IMR-90 (cell line): ENCODE results near the gene GBE1. TPM values are rescaled to one million over a fixed set of nuclear protein-coding genes. Genes with fewer than 3 reads are reported as not detected.

Experiments used
- ATAC-seq: fragments of 200-7000 bp; cut with Tn5 transposase; 2 replicates; pipeline ENCODE4 v1.9.1; 2020; ENCODE audit warnings: low read depth, mild to moderate bottlenecking, moderate library complexity
- BruUV-seq: library from RNA; stranded (reverse); fragments of 400-500 nt; replicated peaks from 2 replicates; lab custom pipeline; 2021; lab: Mats Ljungman, UMichigan
- CTCF ChIA-PET: fragments of 300-600 bp; formaldehyde crosslinking; extraction: SDS; loops from one replicate; lab custom pipeline; 2021; ENCODE audit warnings: antibody characterized with exemption; lab: Yijun Ruan, JAX
- POLR2A ChIA-PET: fragments of 300-600 bp; sonication (Branson Sonifier 250); formaldehyde crosslinking; loops from one replicate; lab custom pipeline; 2022; ENCODE audit warnings: antibody characterized with exemption; ENCODE audit not compliant: unreplicated experiment; lab: Charles Lee
- DNase-seq: peaks from one replicate; pipeline ENCODE4 v3.0.0; 2013
- H2AFZ ChIP-seq: replicated peaks from 2 replicates; pipeline ENCODE3; 2013; ENCODE audit warnings: low read length, mild to moderate bottlenecking; ENCODE audit not compliant: poor library complexity
- H2AK5ac ChIP-seq: 2 replicates; pipeline ENCODE4 v1.6.1; 2013; ENCODE audit warnings: low read depth, low read length, inconsistent platforms
- H2AK9ac ChIP-seq: replicated peaks from 2 replicates; pipeline ENCODE3; 2013; ENCODE audit warnings: mild to moderate bottlenecking, low read depth, low read length, moderate library complexity; ENCODE audit not compliant: poor library complexity
- H2BK120ac ChIP-seq: 2 replicates; pipeline ENCODE4 v1.6.1; 2013; ENCODE audit warnings: low read depth, low read length, inconsistent platforms
- H2BK15ac ChIP-seq: 3 replicates; pipeline ENCODE4 v1.6.1; 2013; ENCODE audit warnings: low read depth, low read length, inconsistent platforms
- H2BK20ac ChIP-seq: 2 replicates; pipeline ENCODE4 v1.6.1; 2013; ENCODE audit warnings: low read depth, mild to moderate bottlenecking, inconsistent platforms, low read length, moderate library complexity
- H2BK5ac ChIP-seq: 2 replicates; pipeline ENCODE4 v1.6.1; 2013; ENCODE audit warnings: mild to moderate bottlenecking, low read depth, low read length, inconsistent platforms; ENCODE audit not compliant: poor library complexity, severe bottlenecking
- H3K14ac ChIP-seq: replicated peaks from 2 replicates; pipeline ENCODE4 v1.6.1; 2013; ENCODE audit warnings: low read depth, low read length, inconsistent platforms
- H3K18ac ChIP-seq: 2 replicates; pipeline ENCODE4 v1.6.1; 2013; ENCODE audit warnings: low read depth, low read length, control low read depth
- H3K23ac ChIP-seq: 2 replicates; pipeline ENCODE4 v1.6.1; 2013; ENCODE audit warnings: low read depth, low read length, inconsistent platforms
- H3K27ac ChIP-seq: 2 replicates; pipeline ENCODE4 v1.5.1; 2013; ENCODE audit warnings: mild to moderate bottlenecking, control low read depth, low read length; ENCODE audit not compliant: insufficient read depth
- H3K27me3 ChIP-seq: 2 replicates; pipeline ENCODE4 v1.6.1; 2013; ENCODE audit warnings: low read length; ENCODE audit not compliant: control insufficient read depth, insufficient read depth
- H3K36me3 ChIP-seq: 2 replicates; pipeline ENCODE4 v1.6.1; 2013; ENCODE audit warnings: low read length, mixed read lengths; ENCODE audit not compliant: control insufficient read depth, insufficient read depth
- H3K4ac ChIP-seq: 2 replicates; pipeline ENCODE4 v1.6.1; 2013; ENCODE audit warnings: low read depth, low read length, inconsistent platforms
- H3K4me1 ChIP-seq: 2 replicates; pipeline ENCODE4 v1.6.1; 2013; ENCODE audit warnings: low read length, mixed read lengths; ENCODE audit not compliant: control insufficient read depth, insufficient read depth
- H3K4me2 ChIP-seq: 2 replicates; pipeline ENCODE4 v1.6.1; 2013; ENCODE audit warnings: low read depth, mild to moderate bottlenecking, control low read depth, low read length, moderate library complexity
- H3K4me3 ChIP-seq: 2 replicates; pipeline ENCODE4 v1.5.1; 2013; ENCODE audit warnings: low read depth, mild to moderate bottlenecking, control low read depth, low read length, moderate library complexity; ENCODE audit not compliant: insufficient read depth
- H3K56ac ChIP-seq: 2 replicates; pipeline ENCODE4 v1.6.1; 2013; ENCODE audit warnings: low read length, inconsistent platforms; ENCODE audit not compliant: insufficient read depth; ENCODE audit errors: extremely low read depth
- H3K79me1 ChIP-seq, 2 experiments: 2 replicates each; pipeline ENCODE4 v1.6.1; 2013; ENCODE audit warnings: low read length in 2 of 2, inconsistent platforms in 1 of 2, low read depth in 1 of 2
- H3K9ac ChIP-seq: 2 replicates; pipeline ENCODE4 v1.6.1; 2013; ENCODE audit warnings: low read depth, low read length, control low read depth
- H3K9me1 ChIP-seq: 2 replicates; pipeline ENCODE4 v1.6.1; 2013; ENCODE audit warnings: low read length, inconsistent platforms; ENCODE audit not compliant: insufficient read depth
- H3K9me3 ChIP-seq: 2 replicates; pipeline ENCODE4 v1.6.1; 2013; ENCODE audit warnings: low read length; ENCODE audit not compliant: control insufficient read depth, insufficient read depth
- H4K20me1 ChIP-seq: 2 replicates; pipeline ENCODE4 v1.6.1; 2013; ENCODE audit warnings: low read length, inconsistent platforms; ENCODE audit not compliant: insufficient read depth
- H4K5ac ChIP-seq: 2 replicates; pipeline ENCODE4 v1.6.1; 2013; ENCODE audit warnings: mild to moderate bottlenecking, low read depth, low read length, control low read depth
- H4K8ac ChIP-seq, 2 experiments: 2 replicates each; pipeline ENCODE4 v1.6.1; 2013; ENCODE audit warnings: low read depth in 2 of 2, low read length in 2 of 2, control low read depth in 1 of 2, inconsistent platforms in 1 of 2
- H4K91ac ChIP-seq: 2 replicates; pipeline ENCODE4 v1.6.1; 2013; ENCODE audit warnings: low read depth, low read length, inconsistent platforms; ENCODE audit not compliant: insufficient read depth
- CEBPB ChIP-seq: IDR thresholded peaks from 2 replicates; pipeline ENCODE4 v1.6.1; 2012; ENCODE audit warnings: low read depth, low read length, improper control_type of control experiment
- CHD1 ChIP-seq: IDR thresholded peaks from 2 replicates; pipeline ENCODE4 v1.6.1; 2012; ENCODE audit warnings: low read depth, low read length, improper control_type of control experiment
- CTCF ChIP-seq: conservative IDR thresholded peaks from 2 replicates; pipeline ENCODE4 v1.5.1; 2012; ENCODE audit warnings: mild to moderate bottlenecking, low read depth, low read length, improper control_type of control experiment
- ELK1 ChIP-seq: fragments of 150-350 bp; IDR thresholded peaks from 2 replicates; pipeline ENCODE4 v1.6.1; 2016; ENCODE audit warnings: low read depth, mild to moderate bottlenecking, low read length, moderate library complexity, borderline replicate concordance
- FOS ChIP-seq: fragments of 150-350 bp; IDR thresholded peaks from 2 replicates; pipeline ENCODE4 v1.6.1; 2016; ENCODE audit warnings: low read depth, low read length
- MAFK ChIP-seq: IDR thresholded peaks from 2 replicates; pipeline ENCODE4 v1.6.1; 2012; ENCODE audit warnings: low read depth, low read length, improper control_type of control experiment
- MAZ ChIP-seq: IDR thresholded peaks from 2 replicates; pipeline ENCODE4 v1.6.1; 2012; ENCODE audit warnings: low read depth, mild to moderate bottlenecking, low read length, improper control_type of control experiment, moderate library complexity, borderline replicate concordance
- NFE2L2 ChIP-seq: fragments of 150-350 bp; IDR thresholded peaks from 2 replicates; pipeline ENCODE4 v1.6.1; 2016; ENCODE audit warnings: low read depth, mild to moderate bottlenecking, low read length
- POLR2A ChIP-seq: IDR thresholded peaks from 2 replicates; pipeline ENCODE4 v1.6.1; 2012; ENCODE audit warnings: mild to moderate bottlenecking, low read depth, low read length
- SMC3 ChIP-seq: fragments of 150-350 bp; IDR thresholded peaks from 2 replicates; pipeline ENCODE4 v1.6.1; 2016; ENCODE audit warnings: low read depth, mild to moderate bottlenecking, antibody characterized with exemption, low read length, moderate library complexity
- USF2 ChIP-seq: fragments of 150-350 bp; IDR thresholded peaks from 2 replicates; pipeline ENCODE4 v1.6.1; 2017; ENCODE audit warnings: mild to moderate bottlenecking, antibody characterized with exemption, low read length, low read depth
- whole genome bisulfite sequencing, 2 experiments: methylation state at CpG; one replicate each; pipeline versions ENCODE4 v1.1.5 to v1.1.7; 2013; ENCODE audit warnings: missing lambda C conversion rate in 2 of 2; ENCODE audit not compliant: insufficient read length in 1 of 2; ENCODE audit errors: extremely low coverage in 2 of 2; 5-methylcytosine and 5-hydroxymethylcytosine counted together
- dilution Hi-C: fragments of 300-500 bp; cut with HindIII; formaldehyde crosslinking; loops from one replicate; pipeline ENCODE4 v1.14.3; 2018; ENCODE audit warnings: low sequenced_read_pairs; ENCODE audit not compliant: unreplicated experiment
- in situ Hi-C: fragments of 300-500 bp; cut with MboI; formaldehyde crosslinking; loops from 3 replicates; pipeline ENCODE4 v1.14.3; 2019; ENCODE audit warnings: low sequenced_read_pairs, inconsistent platforms, mixed read lengths
- intact Hi-C: fragments of 100-400 bp; cut with micrococcal nuclease; formaldehyde crosslinking; loops from 2 replicates; pipeline ENCODE4 v1.10.0; 2022
- polyA plus RNA-seq, 3 experiments: library from polyadenylated mRNA; depleted of rRNA; stranded (reverse); fragments of >200 nt; gene quantifications; 2 replicates each; pipeline ENCODE4 v1.2.3, GENCODE V29; 2012; ENCODE audit warnings: low replicate concordance in 1 of 3
- total RNA-seq: library from RNA; depleted of rRNA; stranded (reverse); fragments of >200 nt; gene quantifications from 2 replicates; pipeline ENCODE4 v1.2.3, GENCODE V29; 2012

Gene GBE1
- total and polyA plus RNA-seq, 2 of the 4 experiments (the other 2 are of a cell fraction), result 36.7 to 90.3 TPM

- Histone ChIP-seq H3K9me1 (no peaks in the 10 kb centered on the region), H3K4me2 (peak overlapping the region; percentile 41; the same call in 1 of the 2 replicates), H2BK20ac (0 out of 2 replicates have a peak overlapping the region, but pooled peaks have one; percentile 3), H3K27me3 (no peaks in the 10 kb centered on the region), H3K4me3 (no peak overlapping the region), H2BK120ac (no peak overlapping the region), H3K23ac (no peak overlapping the region), H3K79me1 (no peaks in the 10 kb centered on the region), H3K4ac (no peak overlapping the region), H3K27ac (peak overlapping the region; percentile 8; the same call in 1 of the 2 replicates), H3K56ac (no peak overlapping the region), H4K8ac (no peak overlapping the region), H3K18ac (no peak overlapping the region), H3K14ac (no peak overlapping the region), H3K4me1 (no peaks in the 10 kb centered on the region), H3K9ac (no peak overlapping the region), H2AFZ (no peak overlapping the region), H3K36me3 (no peaks in the 10 kb centered on the region), H4K5ac (no peak overlapping the region; the same call in 1 of the 2 replicates), H2BK5ac (peak overlapping the region; percentile 72), H4K91ac (no peak overlapping the region), H2BK15ac (no peak overlapping the region), H2AK9ac (no peak overlapping the region), H3K9me3 (no peaks in the 10 kb centered on the region), H4K20me1 (no peaks in the 10 kb centered on the region), H2AK5ac (no peak overlapping the region)
- ChIA-PET POLR2A (no interaction called here), CTCF (no interaction called here)
- dilution Hi-C loops, result no loop called here
- DNase-seq (peak; percentile 43), ATAC-seq (peak; percentile 95)
- 67% methylated on average over 1 of the region's 2 CpGs; no CpG with 5 or more reads in 1 of the 2 experiments for WGBS, 2 experiments
- intact Hi-C loops, result no loop called here
- BruUV-seq, result no TSS peak
- in situ Hi-C loops, result no loop called here
- TF ChIP-seq POLR2A, result no peak
- no peak for TF ChIP-seq USF2
- TF ChIP-seq NFE2L2, result no peak
- TF ChIP-seq MAFK, result no peak
- no peak for TF ChIP-seq ELK1
- TF ChIP-seq CHD1, result no peak
- no peak for TF ChIP-seq SMC3
- TF ChIP-seq CEBPB, result no peak
- TF ChIP-seq FOS, result no peak
- no peak for TF ChIP-seq CTCF
- TF ChIP-seq MAZ, result no peak
Measured at GRCh38 chr3:81769299-81769698, 7.9 kb upstream of the GBE1 start.
